Neutrophil (primary cell): ENCODE results near the gene MLPH.

ENCODE experiments used
- H3K27ac ChIP-seq: fragments of 200-600 bp; sonication (generic); 2 replicates; pipeline ENCODE4 v1.5.1; 2016; ENCODE audit warnings: mild to moderate bottlenecking, moderate library complexity
- H3K27me3 ChIP-seq: fragments of 200-600 bp; sonication (generic); 2 replicates; pipeline ENCODE4 v1.6.0; 2016; ENCODE audit warnings: mild to moderate bottlenecking
- H3K36me3 ChIP-seq: fragments of 200-600 bp; sonication (generic); 2 replicates; pipeline ENCODE4 v1.5.1; 2017
- H3K4me1 ChIP-seq, 2 experiments: fragments of 200-600 bp in 1 of 2; sonication (generic) in 1 of 2; 1 replicate in 1 of 2; 2 replicates in 1 of 2; pipeline versions ENCODE4 v1.5.1 to v1.6.1; 2013 to 2016; ENCODE audit warnings: low read depth in 1 of 2, low read length in 1 of 2, mild to moderate bottlenecking in 1 of 2, moderate library complexity in 1 of 2; ENCODE audit not compliant: control insufficient read depth in 1 of 2, insufficient read depth in 1 of 2
- H3K4me3 ChIP-seq, 2 experiments: fragments of 200-600 bp in 1 of 2; sonication (generic) in 1 of 2; 1 replicate in 1 of 2; 2 replicates in 1 of 2; pipeline ENCODE4 v1.5.1; 2013 to 2016; ENCODE audit warnings: low read depth in 1 of 2, low read length in 1 of 2, mild to moderate bottlenecking in 1 of 2, moderate library complexity in 1 of 2
- H3K9me3 ChIP-seq: fragments of 200-600 bp; sonication (generic); 2 replicates; pipeline ENCODE4 v1.5.1; 2016
- CTCF ChIP-seq: fragments of 200-600 bp; sonication (generic); IDR thresholded peaks from 2 replicates; pipeline ENCODE4 v1.5.1; 2016; ENCODE audit warnings: antibody characterized with exemption

The MLPH gene

GRCh38 chr2:237563816-237564215 is 76.8 kb downstream of the MLPH start:
- Histone ChIP-seq H3K27ac (no peak overlapping the region), H3K27me3 (peaks cover 19% of the 10 kb centered on the region), H3K9me3 (no peaks in the 10 kb centered on the region), H3K4me1 (no peaks in the 10 kb centered on the region), H3K36me3 (no peaks in the 10 kb centered on the region), H3K4me3 (no peak overlapping the region)
- TF ChIP-seq CTCF = no peak

GRCh38 chr2:237564526-237565131 is 77.6 kb downstream of the MLPH start:
- no peak overlapping the region for H3K27ac ChIP-seq
- H3K4me3 ChIP-seq = no peak overlapping the region
- H3K27me3 ChIP-seq = peaks cover 19% of the 10 kb centered on the region
- H3K9me3 ChIP-seq = no peaks in the 10 kb centered on the region
- no peak for TF ChIP-seq CTCF
- H3K36me3 ChIP-seq = no peaks in the 10 kb centered on the region
- H3K4me1 ChIP-seq = no peaks in the 10 kb centered on the region

GRCh38 chr2:237565974-237566373 is 78.9 kb downstream of the MLPH start:
- Histone ChIP-seq H3K9me3 (no peaks in the 10 kb centered on the region), H3K36me3 (no peaks in the 10 kb centered on the region), H3K27ac (no peak overlapping the region), H3K4me3 (no peak overlapping the region), H3K4me1 (no peaks in the 10 kb centered on the region), H3K27me3 (peaks cover 22% of the 10 kb centered on the region)
- TF ChIP-seq CTCF = no peak

- TF ChIP-seq CTCF = no peak
- H3K4me3 ChIP-seq = no peak within 1 kb of the TSS
- H3K4me1 ChIP-seq = no peaks in the 10 kb centered on the region
- no peaks in the 10 kb centered on the region for H3K9me3 ChIP-seq
- H3K27me3 ChIP-seq = peaks cover 22% of the 10 kb centered on the region
- H3K36me3 ChIP-seq = no peaks in the 10 kb centered on the region
- no peak within 1 kb of the TSS for H3K27ac ChIP-seq
Measured at GRCh38 chr2:237566401-237567235, 79.6 kb downstream of the MLPH start, which contains the start of gene PRLH. Gene PRLH (plus strand): TSS chr2:237566574. CDS start chr2:237566574, 0 bp downstream.

- H3K9me3 ChIP-seq = no peaks in the 10 kb centered on the region
- no peaks in the 10 kb centered on the region for H3K36me3 ChIP-seq
- peaks cover 22% of the 10 kb centered on the region for H3K27me3 ChIP-seq
- H3K4me3 ChIP-seq = no peak overlapping the region
- H3K27ac ChIP-seq = no peak overlapping the region
- no peaks in the 10 kb centered on the region for H3K4me1 ChIP-seq
- no peak for TF ChIP-seq CTCF
Measured at GRCh38 chr2:237567276-237568029, 80.4 kb downstream of the MLPH start.
